HepG2 (cell line): ENCODE data around the gene ALG5. TPM values are rescaled to one million over a fixed set of nuclear protein-coding genes. Genes with fewer than 3 reads are reported as not detected.

ENCODE experiments used
- ARID4A ChIP-seq: sonication (generic); formaldehyde crosslinking; IDR thresholded peaks from 2 replicates; pipeline ENCODE4 v1.5.0; 2020; ENCODE audit warnings: mild to moderate bottlenecking, missing genetic modification reagents, borderline replicate concordance
- DBP ChIP-seq: sonication (generic); formaldehyde crosslinking; IDR thresholded peaks from 2 replicates; pipeline ENCODE4 v1.4.0; 2020; ENCODE audit warnings: missing genetic modification reagents; ENCODE audit errors: not compliant biosample characterization
- GABPB1 ChIP-seq: IDR thresholded peaks from 2 replicates; pipeline ENCODE4 v1.6.1; 2016; ENCODE audit warnings: mild to moderate bottlenecking, missing genetic modification reagents, moderate library complexity, missing compliant biosample characterization
- KAT8 ChIP-seq: IDR thresholded peaks from 2 replicates; pipeline ENCODE4 v1.6.1; 2016; ENCODE audit warnings: missing genetic modification reagents, missing compliant biosample characterization
- MEF2D ChIP-seq: sonication (generic); formaldehyde crosslinking; IDR thresholded peaks from 2 replicates; pipeline ENCODE4 v1.5.1; 2020; ENCODE audit warnings: mild to moderate bottlenecking, missing genetic modification reagents
- POLR2G ChIP-seq: fragments of 200-400 bp; formaldehyde crosslinking; IDR thresholded peaks from 2 replicates; pipeline ENCODE4 v1.6.1; 2018; ENCODE audit warnings: mild to moderate bottlenecking, low read depth, low read length, moderate library complexity
- RFXANK ChIP-seq: IDR thresholded peaks from 2 replicates; pipeline ENCODE4 v1.6.1; 2016
- TFAP4 ChIP-seq: sonication (generic); IDR thresholded peaks from 2 replicates; pipeline ENCODE4 v1.6.1; 2016; ENCODE audit warnings: low read depth, borderline replicate concordance
- UBTF ChIP-seq: sonication (generic); formaldehyde crosslinking; IDR thresholded peaks from 2 replicates; pipeline ENCODE4 v1.4.0; 2020; ENCODE audit warnings: mild to moderate bottlenecking, missing genetic modification reagents
- ZNF362 ChIP-seq: sonication (generic); formaldehyde crosslinking; IDR thresholded peaks from 2 replicates; pipeline ENCODE4 v1.4.0; 2020; ENCODE audit warnings: missing genetic modification reagents, mild to moderate bottlenecking, borderline replicate concordance
- ZNF382 ChIP-seq: sonication (generic); formaldehyde crosslinking; IDR thresholded peaks from 2 replicates; pipeline ENCODE4 v1.5.0; 2020; ENCODE audit warnings: missing genetic modification reagents, mild to moderate bottlenecking, borderline replicate concordance
- ZNF501 ChIP-seq: sonication (generic); formaldehyde crosslinking; IDR thresholded peaks from 2 replicates; pipeline ENCODE4 v1.5.1; 2020; ENCODE audit warnings: mild to moderate bottlenecking, moderate library complexity, missing genetic modification reagents
- ZNF580 ChIP-seq: IDR thresholded peaks from 2 replicates; pipeline ENCODE4 v1.6.1; 2016; ENCODE audit warnings: low read depth, borderline replicate concordance
- ZNF615 ChIP-seq: sonication (generic); formaldehyde crosslinking; IDR thresholded peaks from 2 replicates; pipeline ENCODE4 v1.5.0; 2020; ENCODE audit warnings: mild to moderate bottlenecking, missing genetic modification reagents, borderline replicate concordance
- ZSCAN21 ChIP-seq: sonication (generic); formaldehyde crosslinking; IDR thresholded peaks from 2 replicates; pipeline ENCODE4 v1.8.0; 2022; ENCODE audit warnings: mild to moderate bottlenecking, missing genetic modification reagents, moderate library complexity, borderline replicate concordance
- ZSCAN5A ChIP-seq: sonication (generic); formaldehyde crosslinking; IDR thresholded peaks from 2 replicates; pipeline ENCODE4 v1.8.0; 2022; ENCODE audit warnings: mild to moderate bottlenecking, missing genetic modification reagents, borderline replicate concordance
- polyA plus RNA-seq, 8 experiments: library from polyadenylated mRNA; depleted of rRNA in 3 of 8; stranded (reverse) in 7 of 8; unstranded in 1 of 8; fragments of >200 nt; fragmentation: Illumina TruSeq in 4 of 8; extraction: Trizol in 4 of 8; gene quantifications; 2 replicates each; pipeline versions ENCODE4 v1.2.1 to v1.2.3, GENCODE V29; 2011 to 2016; ENCODE audit warnings: low read depth in 4 of 8, missing spikeins in 1 of 8, mixed read lengths in 1 of 8; ENCODE audit not compliant: insufficient read depth in 1 of 8
- total RNA-seq, 5 experiments: library from RNA; depleted of rRNA; stranded (reverse); fragments of >200 nt; fragmentation: Illumina TruSeq; extraction: Trizol; gene quantifications; 2 replicates each; pipeline ENCODE4 v1.2.3, GENCODE V29; 2016; ENCODE audit warnings: low read depth in 1 of 5

ALG5 gene
- total and polyA plus RNA-seq, 2 of the 13 experiments (the other 11 are each of a cell fraction or from before 2014, with no cell fraction given): 27.8 to 51.1 TPM

GRCh38 chr13:36919171-36919832 lies 79.8 kb downstream of the ALG5 start (continued):
- TF ChIP-seq ZSCAN5A (CRISPR knock-in tag): no peak
- TF ChIP-seq ARID4A (CRISPR knock-in tag): peak; percentile 59
- TF ChIP-seq ZNF362 (CRISPR knock-in tag): peak; percentile 82; the same call in 1 of the 2 replicates
- 0 out of 2 replicates have a peak, but pooled peaks have one; percentile 43 for TF ChIP-seq UBTF (CRISPR knock-in tag)
- no peak for TF ChIP-seq TFAP4
- no peak for TF ChIP-seq ZNF382 (CRISPR knock-in tag)
- peak; percentile 23; the same call in 1 of the 2 replicates for TF ChIP-seq GABPB1 (CRISPR knock-in tag)
- no peak for TF ChIP-seq RFXANK
- TF ChIP-seq KAT8 (CRISPR knock-in tag): 0 out of 2 replicates have a peak, but pooled peaks have one; percentile 26
- TF ChIP-seq ZSCAN21: no peak
- no peak for TF ChIP-seq DBP
- no peak for TF ChIP-seq POLR2G
- TF ChIP-seq ZNF615 (CRISPR knock-in tag): no peak
- 0 out of 2 replicates have a peak, but pooled peaks have one; percentile 37 for TF ChIP-seq ZNF580 (CRISPR knock-in tag)
- peak; percentile 28; the same call in 1 of the 2 replicates for TF ChIP-seq ZNF501
- no peak for TF ChIP-seq MEF2D (CRISPR knock-in tag)
